Measurements from ENCODE around the gene RAPGEF2. TPM values are rescaled to one million over a fixed set of nuclear protein-coding genes. Genes with fewer than 3 reads are reported as not detected.

The RAPGEF2 gene
- total and polyA plus RNA-seq, 9 donors, result 16.9 to 33.6 (median 22.7) TPM

GRCh38 chr4:159097144-159097543 lies 5.7 kb upstream of the RAPGEF2 start:
- H3K4me3 ChIP-seq (ENCODE audit: low read length), result no peak overlapping the region
- H3K27me3 ChIP-seq (ENCODE audit: control insufficient read depth, insufficient read depth, low read length), result peaks cover 3% of the 10 kb centered on the region
- H3K9me3 ChIP-seq (replicated peaks; ENCODE audit: control insufficient read depth, low read depth, low read length), result no peaks in the 10 kb centered on the region
- no peak for DNase-seq
- H3K36me3 ChIP-seq (ENCODE audit: control insufficient read depth, insufficient read depth, low read length), result no peaks in the 10 kb centered on the region
- no peak overlapping the region for H3K27ac ChIP-seq (ENCODE audit: low read length)
- WGBS (ENCODE audit: insufficient coverage), result no CpG with 5 or more reads among the region's 1 CpG
- H3K4me1 ChIP-seq (ENCODE audit: control insufficient read depth, insufficient read depth, low read length), result peaks cover 2% of the 10 kb centered on the region

GRCh38 chr4:159097785-159098184 lies 5.1 kb upstream of the RAPGEF2 start:
- H3K4me1 ChIP-seq (ENCODE audit: control insufficient read depth, insufficient read depth, low read length), result peaks cover 6% of the 10 kb centered on the region
- H3K27ac ChIP-seq (ENCODE audit: low read length), result no peak overlapping the region
- no CpG with 5 or more reads among the region's 1 CpG for WGBS (ENCODE audit: insufficient coverage)
- peak; percentile 6 for DNase-seq
- peaks cover 7% of the 10 kb centered on the region for H3K27me3 ChIP-seq (ENCODE audit: control insufficient read depth, insufficient read depth, low read length)
- no peak overlapping the region for H3K4me3 ChIP-seq (ENCODE audit: low read length)
- no peaks in the 10 kb centered on the region for H3K9me3 ChIP-seq (replicated peaks; ENCODE audit: control insufficient read depth, low read depth, low read length)
- H3K36me3 ChIP-seq (ENCODE audit: control insufficient read depth, insufficient read depth, low read length), result no peaks in the 10 kb centered on the region

GRCh38 chr4:159098482-159099127 lies 4.3 kb upstream of the RAPGEF2 start:
- no peak overlapping the region for H3K27ac ChIP-seq (ENCODE audit: low read length)
- peaks cover 6% of the 10 kb centered on the region for H3K4me1 ChIP-seq (ENCODE audit: control insufficient read depth, insufficient read depth, low read length)
- H3K9me3 ChIP-seq (replicated peaks; ENCODE audit: control insufficient read depth, low read depth, low read length), result no peaks in the 10 kb centered on the region
- DNase-seq, result no peak
- H3K27me3 ChIP-seq (ENCODE audit: control insufficient read depth, insufficient read depth, low read length), result peaks cover 7% of the 10 kb centered on the region
- no peak overlapping the region for H3K4me3 ChIP-seq (ENCODE audit: low read length)
- no peaks in the 10 kb centered on the region for H3K36me3 ChIP-seq (ENCODE audit: control insufficient read depth, insufficient read depth, low read length)

- Histone ChIP-seq H3K4me1 (ENCODE audit: control insufficient read depth, insufficient read depth, low read length) (peaks cover 15% of the 10 kb centered on the region), H3K9me3 (replicated peaks; ENCODE audit: control insufficient read depth, low read depth, low read length) (no peaks in the 10 kb centered on the region), H3K36me3 (ENCODE audit: control insufficient read depth, insufficient read depth, low read length) (no peaks in the 10 kb centered on the region), H3K27ac (ENCODE audit: low read length) (peak overlapping the region; percentile 25), H3K27me3 (ENCODE audit: control insufficient read depth, insufficient read depth, low read length) (peaks cover 7% of the 10 kb centered on the region), H3K4me3 (ENCODE audit: low read length) (peak overlapping the region; percentile 75)
- 21% methylated on average over 10 of the region's 14 CpGs for WGBS (ENCODE audit: insufficient coverage)
- DNase-seq, result peak; percentile 28
Observed at GRCh38 chr4:159101988-159102621, 774 bp upstream of the RAPGEF2 start.

DNA sequence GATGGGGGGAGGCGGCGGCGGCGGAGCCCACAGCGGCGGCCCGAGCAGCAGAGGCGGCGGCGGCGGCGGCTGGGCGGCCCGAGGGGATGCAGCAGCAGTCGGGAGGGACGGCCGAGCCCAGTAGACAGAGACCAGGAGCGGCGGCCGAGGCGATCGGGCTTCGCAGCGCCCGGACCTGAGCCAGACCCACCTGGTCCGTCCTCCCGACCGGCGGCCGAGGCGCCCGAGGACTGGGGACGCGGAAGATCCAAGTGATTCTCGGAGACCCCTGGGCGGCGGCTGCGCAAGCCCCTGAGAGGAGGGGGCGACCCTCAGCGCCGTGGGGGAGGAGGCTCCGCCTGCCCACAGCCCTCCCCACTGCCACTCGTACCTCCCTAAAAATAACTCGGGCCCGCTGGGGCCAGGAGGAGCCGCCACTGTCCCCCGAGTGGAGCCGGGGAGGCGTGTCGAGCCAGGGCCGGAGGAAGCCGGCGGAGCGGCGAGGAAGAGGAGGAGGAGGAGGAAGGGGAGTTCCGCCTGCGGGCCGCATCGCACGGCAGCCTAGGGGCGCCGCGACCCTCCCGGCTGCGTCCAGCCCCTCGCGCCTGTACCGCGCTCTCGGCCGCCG lies 608 bp downstream of the RAPGEF2 start:
- Histone ChIP-seq H3K36me3 (ENCODE audit: control insufficient read depth, insufficient read depth, low read length) (no peaks in the 10 kb centered on the region), H3K4me3 (ENCODE audit: low read length) (peak overlapping the region; percentile 96), H3K27ac (ENCODE audit: low read length) (peak overlapping the region; percentile 95), H3K4me1 (ENCODE audit: control insufficient read depth, insufficient read depth, low read length) (peaks cover 15% of the 10 kb centered on the region), H3K9me3 (replicated peaks; ENCODE audit: control insufficient read depth, low read depth, low read length) (no peaks in the 10 kb centered on the region), H3K27me3 (ENCODE audit: control insufficient read depth, insufficient read depth, low read length) (peaks cover 7% of the 10 kb centered on the region)
- under 1% methylated on average over 54 of the region's 72 CpGs for WGBS (ENCODE audit: insufficient coverage)
- peak; percentile 70 for DNase-seq

- peaks cover 15% of the 10 kb centered on the region for H3K4me1 ChIP-seq (ENCODE audit: control insufficient read depth, insufficient read depth, low read length)
- no peaks in the 10 kb centered on the region for H3K36me3 ChIP-seq (ENCODE audit: control insufficient read depth, insufficient read depth, low read length)
- peaks cover 5% of the 10 kb centered on the region for H3K27me3 ChIP-seq (ENCODE audit: control insufficient read depth, insufficient read depth, low read length)
- 20% methylated on average over 1 of the region's 9 CpGs for WGBS (ENCODE audit: insufficient coverage)
- peak overlapping the region; percentile 96 for H3K4me3 ChIP-seq (ENCODE audit: low read length)
- peak; percentile 25 for DNase-seq
- H3K9me3 ChIP-seq (replicated peaks; ENCODE audit: control insufficient read depth, low read depth, low read length), result no peaks in the 10 kb centered on the region
- H3K27ac ChIP-seq (ENCODE audit: low read length), result peak overlapping the region; percentile 63
Observed at GRCh38 chr4:159104694-159105414, 2.0 kb downstream of the RAPGEF2 start.

- H3K27ac ChIP-seq (ENCODE audit: low read length), result no peak overlapping the region
- no peaks in the 10 kb centered on the region for H3K36me3 ChIP-seq (ENCODE audit: control insufficient read depth, insufficient read depth, low read length)
- no peaks in the 10 kb centered on the region for H3K9me3 ChIP-seq (replicated peaks; ENCODE audit: control insufficient read depth, low read depth, low read length)
- WGBS (ENCODE audit: insufficient coverage), result 60% methylated on average over 1 of the region's 4 CpGs
- H3K27me3 ChIP-seq (ENCODE audit: control insufficient read depth, insufficient read depth, low read length), result peaks cover 5% of the 10 kb centered on the region
- peak; percentile 50 for DNase-seq
- peaks cover 15% of the 10 kb centered on the region for H3K4me1 ChIP-seq (ENCODE audit: control insufficient read depth, insufficient read depth, low read length)
- H3K4me3 ChIP-seq (ENCODE audit: low read length), result no peak overlapping the region
Observed at GRCh38 chr4:159105761-159106243, 2.9 kb downstream of the RAPGEF2 start.

- no peak overlapping the region for H3K4me3 ChIP-seq (ENCODE audit: low read length)
- DNase-seq, result peak; percentile 31
- no CpG with 5 or more reads among the region's 4 CpGs for WGBS (ENCODE audit: insufficient coverage)
- no peak overlapping the region for H3K27ac ChIP-seq (ENCODE audit: low read length)
- H3K4me1 ChIP-seq (ENCODE audit: control insufficient read depth, insufficient read depth, low read length), result peaks cover 15% of the 10 kb centered on the region
- H3K27me3 ChIP-seq (ENCODE audit: control insufficient read depth, insufficient read depth, low read length), result peaks cover 5% of the 10 kb centered on the region
- no peaks in the 10 kb centered on the region for H3K9me3 ChIP-seq (replicated peaks; ENCODE audit: control insufficient read depth, low read depth, low read length)
- no peaks in the 10 kb centered on the region for H3K36me3 ChIP-seq (ENCODE audit: control insufficient read depth, insufficient read depth, low read length)
Observed at GRCh38 chr4:159106636-159107035, 3.8 kb downstream of the RAPGEF2 start.

DNA sequence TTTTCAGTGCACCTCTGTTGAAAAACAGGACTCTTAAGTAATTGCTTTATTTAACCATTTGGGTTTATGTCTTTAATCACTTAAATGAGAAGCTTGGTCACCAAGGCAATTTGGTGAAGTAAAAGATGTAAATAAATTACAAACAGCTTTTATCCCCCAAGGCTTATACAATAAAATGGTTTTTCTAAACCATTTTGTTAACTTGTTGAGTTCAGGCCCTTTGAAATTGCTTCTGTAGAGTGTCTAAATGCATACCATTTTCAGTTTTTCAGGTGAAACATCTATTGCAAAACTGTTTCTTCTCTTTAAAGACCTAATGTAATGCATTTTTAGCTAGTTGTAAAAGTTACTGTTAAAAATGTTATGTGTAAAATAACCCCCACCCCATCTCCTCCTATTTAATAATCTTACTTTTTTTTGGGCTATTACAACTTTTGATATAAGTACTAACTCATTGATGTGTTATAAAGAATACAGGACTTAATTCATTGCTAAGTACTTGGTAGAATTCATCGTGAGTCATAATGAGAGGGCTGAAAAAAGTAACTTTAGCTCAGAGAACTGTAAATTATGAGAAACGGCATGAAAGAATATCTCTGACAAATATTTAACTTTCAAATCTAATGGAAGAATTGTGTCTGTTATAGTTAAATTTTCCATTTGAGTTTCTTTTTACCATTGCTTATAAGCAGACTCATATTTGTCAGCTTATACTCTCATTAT lies 4.5 kb downstream of the RAPGEF2 start:
- Histone ChIP-seq H3K4me3 (ENCODE audit: low read length) (no peak overlapping the region), H3K27ac (ENCODE audit: low read length) (no peak overlapping the region), H3K9me3 (replicated peaks; ENCODE audit: control insufficient read depth, low read depth, low read length) (no peaks in the 10 kb centered on the region), H3K4me1 (ENCODE audit: control insufficient read depth, insufficient read depth, low read length) (peaks cover 11% of the 10 kb centered on the region), H3K36me3 (ENCODE audit: control insufficient read depth, insufficient read depth, low read length) (no peaks in the 10 kb centered on the region), H3K27me3 (ENCODE audit: control insufficient read depth, insufficient read depth, low read length) (peaks cover 2% of the 10 kb centered on the region)
- no CpG with 5 or more reads among the region's 2 CpGs for WGBS (ENCODE audit: insufficient coverage)
- no peak for DNase-seq
